Kidney epithelial cell (primary cell): ENCODE measurements around the gene FKBP8. TPM values are rescaled to one million over a fixed set of nuclear protein-coding genes. Genes with fewer than 3 reads are reported as not detected.

Experiments
- DNase-seq: peaks from one replicate; pipeline ENCODE4 v3.0.0-alpha.2; 2010; ENCODE audit warnings: low read depth
- H3K27me3 ChIP-seq: 2 replicates; pipeline ENCODE4 v1.6.0; 2011; ENCODE audit warnings: low read length; ENCODE audit not compliant: control insufficient read depth, insufficient read depth
- H3K36me3 ChIP-seq: 2 replicates; pipeline ENCODE4 v1.5.1; 2011; ENCODE audit warnings: low read length; ENCODE audit not compliant: control insufficient read depth, insufficient read depth
- H3K4me3 ChIP-seq: 2 replicates; pipeline ENCODE4 v1.5.1; 2011; ENCODE audit warnings: low read depth, mild to moderate bottlenecking, control low read depth, low read length
- CTCF ChIP-seq: IDR thresholded peaks from 2 replicates; pipeline ENCODE4 v1.5.1; 2011; ENCODE audit warnings: mild to moderate bottlenecking, moderate library complexity, low read length, control low read depth, inconsistent platforms; ENCODE audit not compliant: insufficient read depth, poor library complexity, severe bottlenecking
- total RNA-seq: library from RNA; depleted of rRNA; stranded (reverse); fragments of >200 nt; gene quantifications from 2 replicates; pipeline ENCODE4 v1.2.3, GENCODE V29; 2015

The FKBP8 gene
- total RNA-seq, 1 donor from 2014 or later = 253 TPM

GRCh38 chr19:18487576-18488402 lies 55.6 kb downstream of the FKBP8 start:
- no peak for TF ChIP-seq CTCF
- no peaks in the 10 kb centered on the region for H3K36me3 ChIP-seq
- DNase-seq = no peak
- H3K4me3 ChIP-seq = no peak overlapping the region
- no peaks in the 10 kb centered on the region for H3K27me3 ChIP-seq

GRCh38 chr19:18486746-18487145 lies 56.6 kb downstream of the FKBP8 start:
- DNase-seq = no peak
- TF ChIP-seq CTCF = no peak
- H3K27me3 ChIP-seq = no peaks in the 10 kb centered on the region
- H3K36me3 ChIP-seq = no peaks in the 10 kb centered on the region
- H3K4me3 ChIP-seq = no peak overlapping the region

GRCh38 chr19:18484992-18485391 lies 58.4 kb downstream of the FKBP8 start:
- Histone ChIP-seq H3K27me3 (no peaks in the 10 kb centered on the region), H3K36me3 (no peaks in the 10 kb centered on the region), H3K4me3 (no peak overlapping the region)
- DNase-seq = no peak
- no peak for TF ChIP-seq CTCF

GRCh38 chr19:18483119-18483890 lies 60.1 kb downstream of the FKBP8 start:
- H3K36me3 ChIP-seq = no peaks in the 10 kb centered on the region
- TF ChIP-seq CTCF = no peak
- H3K27me3 ChIP-seq = no peaks in the 10 kb centered on the region
- DNase-seq = no peak
- H3K4me3 ChIP-seq = no peak overlapping the region

Other genes starting within 250 kb of the FKBP8 start
- gene LSM4, start 220.5 kb downstream of the FKBP8 start, total RNA-seq = 333 and 367 TPM in 2 replicates
- 28.8 and 34.4 TPM in 2 replicates for gene PGPEP1, start 203.0 kb downstream of the FKBP8 start, total RNA-seq
- gene GDF15, start 157.4 kb downstream of the FKBP8 start, total RNA-seq = 637 and 822 TPM in 2 replicates
- gene LRRC25, start 146.0 kb downstream of the FKBP8 start, total RNA-seq = 0.08 and 0.14 TPM in 2 replicates
- gene SSBP4, start 124.2 kb downstream of the FKBP8 start, total RNA-seq = 92.6 and 96.2 TPM in 2 replicates
- 53.9 and 59.5 TPM in 2 replicates for gene ISYNA1, start 105.4 kb downstream of the FKBP8 start, total RNA-seq
- gene ELL, start 21.5 kb downstream of the FKBP8 start, total RNA-seq = 12.7 and 13.1 TPM in 2 replicates
- gene KXD1, start 14.3 kb upstream of the FKBP8 start, total RNA-seq = 121 and 172 TPM in 2 replicates
- gene UBA52, start 28.3 kb upstream of the FKBP8 start, total RNA-seq = 859 and 990 TPM in 2 replicates
- gene REX1BD, start 45.2 kb upstream of the FKBP8 start, total RNA-seq = 119 and 136 TPM in 2 replicates
- gene CRLF1, start 63.2 kb upstream of the FKBP8 start, total RNA-seq = 16.5 and 30.1 TPM in 2 replicates
- 3.8 and 6.5 TPM in 2 replicates for gene TMEM59L, start 69.3 kb upstream of the FKBP8 start, total RNA-seq
- 7.5 and 9.6 TPM in 2 replicates for gene KLHL26, start 93.5 kb upstream of the FKBP8 start, total RNA-seq
- 2.3 and 5.5 TPM in 2 replicates for gene CRTC1, start 140.1 kb upstream of the FKBP8 start, total RNA-seq
- not detected in 2 replicates for gene COMP, start 247.7 kb upstream of the FKBP8 start, total RNA-seq